Activated naive CD8-positive, alpha-beta T cell treated with anti-CD3 and anti-CD28 coated beads, Interleukin-2, amount 50 U/mL, for 24 hours (primary cell): Measurements from ENCODE around the gene RACGAP1.

Source experiments
- ATAC-seq: fragments of 150-1000 bp; cut with Tn5 transposase; one replicate; pipeline ENCODE4 v1.10.0; 2021
- DNase-seq: peaks from one replicate; pipeline ENCODE4 v3.0.0; 2021
- H3K27ac Mint-ChIP-seq: one replicate; pipeline ENCODE4 v1.8.0; 2021; ENCODE audit warnings: mild to moderate bottlenecking, mixed read lengths
- H3K27me3 Mint-ChIP-seq: one replicate; pipeline ENCODE4 v1.8.0; 2021; ENCODE audit warnings: mixed read lengths
- H3K36me3 Mint-ChIP-seq: one replicate; pipeline ENCODE4 v1.8.0; 2021; ENCODE audit warnings: low read depth, mixed read lengths
- H3K4me1 Mint-ChIP-seq: one replicate; pipeline ENCODE4 v1.8.0; 2021; ENCODE audit warnings: mixed read lengths
- H3K4me3 Mint-ChIP-seq: one replicate; pipeline ENCODE4 v1.8.0; 2021; ENCODE audit warnings: mild to moderate bottlenecking, moderate library complexity, mixed read lengths
- H3K9me3 Mint-ChIP-seq: one replicate; pipeline ENCODE4 v1.8.0; 2021; ENCODE audit warnings: mixed read lengths

Gene RACGAP1

GRCh38 chr12:49957570-49957967, 67.7 kb downstream of the RACGAP1 start:
- no peak overlapping the region for H3K27ac Mint-ChIP-seq
- no peak for ATAC-seq
- peaks cover 74% of the 10 kb centered on the region for H3K27me3 Mint-ChIP-seq
- H3K9me3 Mint-ChIP-seq = no peaks in the 10 kb centered on the region
- H3K36me3 Mint-ChIP-seq = no peaks in the 10 kb centered on the region
- no peak for DNase-seq
- no peak overlapping the region for H3K4me3 Mint-ChIP-seq
- peaks cover 5% of the 10 kb centered on the region for H3K4me1 Mint-ChIP-seq

DNA sequence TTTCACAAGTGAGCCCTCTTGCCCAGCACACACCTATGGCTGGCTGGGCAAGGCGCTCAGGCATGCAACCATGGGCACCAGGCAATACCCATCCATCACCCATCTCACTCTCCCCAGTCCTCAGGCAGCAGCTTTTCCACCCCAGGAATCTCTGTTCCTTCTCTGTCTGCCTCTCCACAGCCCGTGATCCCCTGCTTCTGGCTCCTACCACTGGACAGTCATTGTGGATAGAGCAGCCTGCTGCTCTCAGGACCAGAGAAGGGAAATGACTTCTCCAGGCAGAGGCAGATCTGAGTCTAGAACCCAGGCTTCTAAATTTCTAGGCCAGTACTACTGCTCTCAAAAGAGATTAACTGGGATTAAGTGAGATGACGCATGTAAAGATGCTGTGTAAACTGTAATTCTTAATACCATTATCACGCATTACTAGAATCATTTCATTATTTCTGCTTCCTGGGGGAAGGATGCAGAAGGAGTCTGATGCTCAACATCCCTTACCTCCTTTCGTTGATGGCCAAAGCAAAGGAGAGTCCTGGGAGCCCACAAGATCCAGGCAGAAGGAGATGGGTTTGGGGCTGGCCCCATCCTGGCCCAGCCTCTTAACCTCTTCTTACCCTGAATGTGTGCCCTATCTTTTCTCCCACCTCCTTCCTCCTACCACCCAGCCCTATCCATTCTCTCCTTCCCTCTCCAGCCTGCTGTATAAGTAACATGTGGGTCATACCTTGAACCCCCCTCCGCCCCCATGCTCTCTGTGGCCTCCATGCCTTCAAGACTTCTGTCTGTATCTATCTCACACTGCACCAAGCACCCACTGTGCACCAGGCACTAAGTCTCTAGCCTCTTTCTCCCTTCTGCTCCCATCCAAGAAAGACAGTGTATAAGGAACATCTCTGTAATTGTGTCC, 68.4 kb downstream of the RACGAP1 start:
- H3K9me3 Mint-ChIP-seq = no peaks in the 10 kb centered on the region
- ATAC-seq (no peak), DNase-seq (no peak)
- peaks cover 5% of the 10 kb centered on the region for H3K4me1 Mint-ChIP-seq
- no peaks in the 10 kb centered on the region for H3K36me3 Mint-ChIP-seq
- no peak overlapping the region for H3K4me3 Mint-ChIP-seq
- no peak overlapping the region for H3K27ac Mint-ChIP-seq
- H3K27me3 Mint-ChIP-seq = peaks cover 69% of the 10 kb centered on the region

- ATAC-seq (no peak), DNase-seq (no peak)
- Mint-ChIP-seq H3K4me1 (peaks cover 5% of the 10 kb centered on the region), H3K36me3 (no peaks in the 10 kb centered on the region), H3K27me3 (peaks cover 67% of the 10 kb centered on the region), H3K27ac (no peak overlapping the region), H3K9me3 (no peaks in the 10 kb centered on the region), H3K4me3 (no peak overlapping the region)
Measured at GRCh38 chr12:49955899-49956662, 69.2 kb downstream of the RACGAP1 start.

DNA sequence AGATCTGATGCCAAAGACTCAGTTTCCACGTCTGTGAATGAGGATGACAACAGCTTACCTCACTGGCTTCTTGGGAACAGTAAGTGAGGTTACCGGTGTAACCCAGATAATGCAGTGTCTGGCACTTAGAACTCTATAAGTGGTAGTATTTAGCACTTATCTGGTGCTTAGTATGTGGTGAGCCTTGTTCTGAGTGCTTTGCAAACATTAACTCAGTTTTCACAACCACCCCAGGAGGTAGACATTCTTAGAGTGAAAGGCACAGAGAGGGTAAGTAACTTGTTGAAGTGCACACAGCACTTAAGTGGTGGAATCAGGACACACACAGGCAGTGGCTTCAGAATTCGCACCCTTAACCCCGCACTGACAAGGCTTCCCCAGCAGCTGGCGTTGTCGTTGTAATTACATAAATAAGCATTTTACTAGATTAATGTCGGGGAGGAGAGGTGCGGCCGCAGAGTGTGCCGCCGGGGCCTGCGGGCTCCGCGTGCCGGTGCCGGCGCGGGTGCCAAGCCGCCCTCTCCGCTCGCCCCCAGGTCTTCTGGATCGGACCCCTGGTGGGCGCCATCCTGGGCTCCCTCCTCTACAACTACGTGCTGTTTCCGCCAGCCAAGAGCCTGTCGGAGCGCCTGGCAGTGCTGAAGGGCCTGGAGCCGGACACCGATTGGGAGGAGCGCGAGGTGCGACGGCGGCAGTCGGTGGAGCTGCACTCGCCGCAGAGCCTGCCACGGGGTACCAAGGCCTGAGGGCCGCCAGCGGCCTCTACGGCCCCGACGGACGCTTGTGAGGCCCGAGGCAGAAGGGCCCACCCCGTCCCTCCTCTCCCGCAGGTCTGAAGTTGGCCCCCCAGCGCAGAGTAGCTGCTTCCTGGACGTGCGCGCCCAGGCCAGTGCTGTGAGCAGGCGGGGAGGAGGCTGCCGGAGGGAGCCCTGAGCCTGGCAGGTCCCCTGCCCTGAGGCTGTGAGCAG, 70.1 kb downstream of the RACGAP1 start:
- ATAC-seq (no peak), DNase-seq (no peak)
- no peaks in the 10 kb centered on the region for H3K4me1 Mint-ChIP-seq
- no peak overlapping the region for H3K27ac Mint-ChIP-seq
- H3K36me3 Mint-ChIP-seq = no peaks in the 10 kb centered on the region
- H3K27me3 Mint-ChIP-seq = peaks cover 60% of the 10 kb centered on the region
- no peak overlapping the region for H3K4me3 Mint-ChIP-seq
- no peaks in the 10 kb centered on the region for H3K9me3 Mint-ChIP-seq

DNA sequence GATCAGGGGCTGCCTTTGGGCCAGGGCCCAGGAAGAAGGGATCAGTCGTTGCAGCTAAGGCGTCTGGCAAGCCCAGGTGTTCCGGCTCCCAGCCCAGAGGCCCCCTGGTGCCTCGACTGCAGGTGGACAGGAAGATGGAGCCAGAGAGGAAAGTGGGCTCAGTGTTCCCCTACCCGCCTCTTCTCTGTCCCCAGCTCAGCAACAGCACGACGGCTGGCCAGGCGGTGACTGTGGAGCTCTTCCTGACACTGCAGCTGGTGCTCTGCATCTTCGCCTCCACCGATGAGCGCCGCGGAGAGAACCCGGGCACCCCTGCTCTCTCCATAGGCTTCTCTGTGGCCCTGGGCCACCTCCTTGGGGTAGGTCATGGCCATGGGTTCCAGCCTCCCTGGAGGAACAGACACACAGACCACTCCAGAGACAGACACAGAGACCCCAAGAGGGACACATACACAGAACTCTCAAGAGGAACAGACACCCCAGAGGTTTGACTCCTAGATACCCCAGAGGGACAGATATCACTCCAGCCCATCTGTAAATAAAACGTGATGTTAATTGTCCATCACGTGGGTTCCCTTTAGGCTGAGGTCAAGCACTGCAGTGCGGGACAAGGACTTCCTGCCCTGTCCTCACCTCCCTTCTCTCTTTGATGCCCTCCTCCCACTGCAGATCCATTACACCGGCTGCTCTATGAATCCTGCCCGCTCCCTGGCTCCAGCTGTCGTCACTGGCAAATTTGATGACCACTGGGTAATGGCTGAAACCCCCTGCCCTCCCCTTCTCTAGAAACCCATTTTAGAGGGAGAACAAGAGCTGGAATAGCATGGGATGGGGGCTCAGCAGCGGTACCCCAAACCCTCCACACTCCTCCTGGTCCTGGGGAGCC, 71.1 kb downstream of the RACGAP1 start:
- DNase-seq (no peak), ATAC-seq (no peak)
- peaks cover 52% of the 10 kb centered on the region for H3K27me3 Mint-ChIP-seq
- no peak overlapping the region for H3K27ac Mint-ChIP-seq
- no peak overlapping the region for H3K4me3 Mint-ChIP-seq
- no peaks in the 10 kb centered on the region for H3K4me1 Mint-ChIP-seq
- H3K9me3 Mint-ChIP-seq = no peaks in the 10 kb centered on the region
- H3K36me3 Mint-ChIP-seq = no peaks in the 10 kb centered on the region

DNA sequence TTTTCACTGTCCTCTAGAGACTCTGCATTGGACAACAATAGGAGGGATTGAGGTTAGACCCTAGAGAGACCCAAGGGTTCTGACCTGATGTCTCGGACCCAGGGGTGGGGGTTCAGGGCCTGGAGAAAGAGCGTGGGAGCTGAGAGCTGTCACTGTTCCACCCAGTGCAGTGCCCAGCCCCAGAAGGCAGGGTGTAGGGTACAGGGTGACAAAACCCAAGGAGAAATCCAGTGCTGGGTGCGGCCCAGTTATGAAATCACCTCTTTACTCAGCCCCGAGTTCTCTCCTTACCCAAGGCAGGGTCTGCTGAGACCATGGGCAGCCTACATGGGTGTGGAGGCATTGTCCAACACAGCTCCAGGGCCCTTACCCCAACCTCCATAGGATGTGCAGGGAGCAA, 72.1 kb downstream of the RACGAP1 start:
- H3K36me3 Mint-ChIP-seq = no peaks in the 10 kb centered on the region
- H3K9me3 Mint-ChIP-seq = no peaks in the 10 kb centered on the region
- H3K4me3 Mint-ChIP-seq = no peak overlapping the region
- DNase-seq (no peak), ATAC-seq (no peak)
- H3K4me1 Mint-ChIP-seq = no peaks in the 10 kb centered on the region
- H3K27me3 Mint-ChIP-seq = peaks cover 43% of the 10 kb centered on the region
- H3K27ac Mint-ChIP-seq = no peak overlapping the region

- Mint-ChIP-seq H3K4me3 (no peak overlapping the region), H3K4me1 (no peaks in the 10 kb centered on the region), H3K9me3 (no peaks in the 10 kb centered on the region), H3K27ac (no peak overlapping the region), H3K36me3 (no peaks in the 10 kb centered on the region), H3K27me3 (peaks cover 37% of the 10 kb centered on the region)
- ATAC-seq (no peak), DNase-seq (no peak)
Measured at GRCh38 chr12:49952391-49953055, 72.8 kb downstream of the RACGAP1 start.

- Mint-ChIP-seq H3K36me3 (no peaks in the 10 kb centered on the region), H3K9me3 (no peaks in the 10 kb centered on the region), H3K27ac (no peak overlapping the region), H3K27me3 (peaks cover 29% of the 10 kb centered on the region), H3K4me3 (no peak overlapping the region), H3K4me1 (peaks cover 2% of the 10 kb centered on the region)
- DNase-seq = no peak
- ATAC-seq = no peak
Measured at GRCh38 chr12:49951411-49952240, 73.7 kb downstream of the RACGAP1 start.

DNA sequence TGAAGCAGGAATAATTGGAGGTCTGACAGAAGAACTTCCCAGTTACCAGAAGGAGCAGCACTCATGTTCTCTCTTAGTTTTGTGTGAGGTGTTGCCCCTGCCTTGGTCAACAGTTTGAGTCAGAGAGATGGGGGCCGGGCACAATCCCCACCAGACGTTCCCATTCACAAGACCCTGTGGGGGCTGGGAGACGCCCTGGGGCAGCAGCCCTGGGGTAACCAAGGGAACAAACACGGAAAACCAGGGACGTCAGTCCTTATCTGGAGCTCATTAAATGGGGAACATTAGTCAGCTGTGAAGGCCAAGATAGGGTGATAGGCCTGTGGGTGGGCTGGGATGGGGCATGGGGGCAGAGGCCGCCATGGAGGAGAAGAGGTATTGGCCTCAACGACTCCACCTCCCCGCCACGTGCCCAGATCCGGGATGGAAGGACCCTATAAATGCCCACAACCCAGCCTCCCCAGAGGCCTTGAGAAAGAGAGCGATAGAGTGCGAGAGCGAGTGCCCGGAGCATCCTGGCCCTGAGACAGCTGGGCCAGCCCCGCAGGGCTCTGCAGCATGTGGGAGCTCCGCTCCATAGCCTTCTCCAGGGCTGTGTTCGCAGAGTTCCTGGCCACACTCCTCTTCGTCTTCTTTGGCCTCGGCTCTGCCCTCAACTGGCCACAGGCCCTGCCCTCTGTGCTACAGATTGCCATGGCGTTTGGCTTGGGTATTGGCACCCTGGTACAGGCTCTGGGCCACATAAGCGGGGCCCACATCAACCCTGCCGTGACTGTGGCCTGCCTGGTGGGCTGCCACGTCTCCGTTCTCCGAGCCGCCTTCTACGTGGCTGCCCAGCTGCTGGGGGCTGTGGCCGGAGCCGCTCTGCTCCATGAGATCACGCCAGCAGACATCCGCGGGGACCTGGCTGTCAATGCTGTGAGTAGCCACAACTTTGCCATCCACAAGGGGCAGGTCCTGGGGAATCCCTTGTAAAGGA, 74.7 kb downstream of the RACGAP1 start, which contains the start of gene AQP2:
AQP2 (plus strand) TSS at position 465 of the 979 bp plus-strand sequence; CDS start at position 559, 94 bp downstream.
- H3K27ac Mint-ChIP-seq = no peak within 1 kb of the TSS
- H3K9me3 Mint-ChIP-seq = no peaks in the 10 kb centered on the region
- H3K4me3 Mint-ChIP-seq = no peak within 1 kb of the TSS
- no peak for ATAC-seq
- H3K27me3 Mint-ChIP-seq = peaks cover 22% of the 10 kb centered on the region
- H3K4me1 Mint-ChIP-seq = peaks cover 13% of the 10 kb centered on the region
- H3K36me3 Mint-ChIP-seq = no peaks in the 10 kb centered on the region
- DNase-seq = no peak

- Mint-ChIP-seq H3K4me1 (peaks cover 20% of the 10 kb centered on the region), H3K27ac (no peak overlapping the region), H3K9me3 (no peaks in the 10 kb centered on the region), H3K27me3 (peaks cover 22% of the 10 kb centered on the region), H3K36me3 (no peaks in the 10 kb centered on the region), H3K4me3 (no peak overlapping the region)
- ATAC-seq = no peak
- no peak for DNase-seq
Measured at GRCh38 chr12:49949866-49950265, 75.4 kb downstream of the RACGAP1 start.

GRCh38 chr12:49948866-49949845, 76.1 kb downstream of the RACGAP1 start:
- ATAC-seq (no peak), DNase-seq (no peak)
- Mint-ChIP-seq H3K36me3 (no peaks in the 10 kb centered on the region), H3K9me3 (no peaks in the 10 kb centered on the region), H3K4me3 (no peak overlapping the region), H3K27me3 (peaks cover 15% of the 10 kb centered on the region), H3K27ac (no peak overlapping the region), H3K4me1 (peaks cover 26% of the 10 kb centered on the region)
